WTC11 (cell line): ENCODE measurements around the gene SLC38A11. TPM values are rescaled to one million over a fixed set of nuclear protein-coding genes. Genes with fewer than 3 reads are reported as not detected.

Experiments
- ATAC-seq: fragments of 200-7000 bp; cut with Tn5 transposase; 2 replicates; pipeline ENCODE4 v1.10.0; 2021; ENCODE audit warnings: mild to moderate bottlenecking, moderate library complexity
- CTCF ChIA-PET: fragments of 300-600 bp; sonication (Branson Sonifier 250); formaldehyde crosslinking; loops from one replicate; lab custom pipeline; 2021; ENCODE audit warnings: antibody characterized with exemption; lab: Charles Lee
- POLR2A ChIA-PET: fragments of 350-600 bp; sonication (Branson Sonifier 250); formaldehyde crosslinking; loops from one replicate; lab custom pipeline; 2021; ENCODE audit warnings: antibody characterized with exemption; lab: Charles Lee
- DNase-seq: peaks from one replicate; pipeline ENCODE4 v3.0.0; 2021; ENCODE audit warnings: low spot score
- H3K27ac Mint-ChIP-seq: 2 replicates; pipeline ENCODE4 v1.8.0; 2021; ENCODE audit warnings: mixed read lengths
- H3K27me3 Mint-ChIP-seq: 2 replicates; pipeline ENCODE4 v1.8.0; 2021; ENCODE audit warnings: low read depth, mild to moderate bottlenecking, moderate library complexity, mixed read lengths
- H3K36me3 Mint-ChIP-seq: 2 replicates; pipeline ENCODE4 v1.8.0; 2021; ENCODE audit warnings: mixed read lengths
- H3K4me1 Mint-ChIP-seq: 2 replicates; pipeline ENCODE4 v1.8.0; 2022; ENCODE audit warnings: mixed read lengths
- H3K4me3 Mint-ChIP-seq: 2 replicates; pipeline ENCODE4 v1.8.0; 2021; ENCODE audit warnings: mild to moderate bottlenecking, moderate library complexity, mixed read lengths
- H3K9me3 Mint-ChIP-seq: 2 replicates; pipeline ENCODE4 v1.8.0; 2021; ENCODE audit warnings: mixed read lengths
- ATF1 ChIP-seq: sonication (generic); formaldehyde crosslinking; IDR thresholded peaks from 2 replicates; pipeline ENCODE4 v1.8.1; 2023; ENCODE audit warnings: mild to moderate bottlenecking, moderate library complexity, missing genetic modification reagents
- CTCF ChIP-seq: fragments of 200-600 bp; IDR thresholded peaks from 2 replicates; pipeline ENCODE4 v1.8.0; 2022; ENCODE audit warnings: antibody characterized with exemption
- ETV6 ChIP-seq: sonication (generic); formaldehyde crosslinking; IDR thresholded peaks from 2 replicates; pipeline ENCODE4 v1.8.1; 2022; ENCODE audit warnings: mild to moderate bottlenecking, missing genetic modification reagents
- FOXJ3 ChIP-seq: sonication (generic); formaldehyde crosslinking; IDR thresholded peaks from 2 replicates; pipeline ENCODE4 v1.9.0; 2021; ENCODE audit warnings: missing genetic modification reagents, mild to moderate bottlenecking, borderline replicate concordance
- FOXP1 ChIP-seq: sonication (generic); formaldehyde crosslinking; IDR thresholded peaks from 2 replicates; pipeline ENCODE4 v1.8.0; 2022; ENCODE audit warnings: missing genetic modification reagents, mild to moderate bottlenecking, moderate library complexity, borderline replicate concordance
- HMGA2 ChIP-seq: fragments of 250-450 bp; sonication (Bioruptor Pico); IDR thresholded peaks from 2 replicates; pipeline ENCODE4 v1.4.0; 2021; ENCODE audit warnings: mild to moderate bottlenecking, moderate library complexity
- HMGXB4 ChIP-seq: sonication (generic); formaldehyde crosslinking; IDR thresholded peaks from 2 replicates; pipeline ENCODE4 v1.8.1; 2023; ENCODE audit warnings: mild to moderate bottlenecking, moderate library complexity, missing genetic modification reagents
- KAT7 ChIP-seq: sonication (generic); formaldehyde crosslinking; IDR thresholded peaks from 2 replicates; pipeline ENCODE4 v1.8.1; 2023; ENCODE audit warnings: missing genetic modification reagents, mild to moderate bottlenecking, borderline replicate concordance
- MAX ChIP-seq: sonication (generic); formaldehyde crosslinking; IDR thresholded peaks from 2 replicates; pipeline ENCODE4 v1.8.0; 2022; ENCODE audit warnings: mild to moderate bottlenecking, missing genetic modification reagents
- NFATC4 ChIP-seq: fragments of 250-450 bp; sonication (Bioruptor Pico); IDR thresholded peaks from 2 replicates; pipeline ENCODE4 v1.9.0; 2021; ENCODE audit warnings: mild to moderate bottlenecking
- NR1H2 ChIP-seq: sonication (generic); formaldehyde crosslinking; IDR thresholded peaks from 2 replicates; pipeline ENCODE4 v1.9.0; 2021; ENCODE audit warnings: mild to moderate bottlenecking, moderate library complexity, missing genetic modification reagents
- PRDM15 ChIP-seq: sonication (generic); formaldehyde crosslinking; IDR thresholded peaks from 2 replicates; pipeline ENCODE4 v1.8.0; 2022; ENCODE audit warnings: missing genetic modification reagents
- SOX15 ChIP-seq: fragments of 250-450 bp; sonication (Bioruptor Pico); IDR thresholded peaks from 2 replicates; pipeline ENCODE4 v1.9.0; 2021; ENCODE audit warnings: mild to moderate bottlenecking
- ZNF138 ChIP-seq: sonication (generic); formaldehyde crosslinking; conservative IDR thresholded peaks from 2 replicates; pipeline ENCODE4 v1.8.1; 2022; ENCODE audit warnings: mild to moderate bottlenecking, moderate library complexity, missing genetic modification reagents
- ZNF232 ChIP-seq: sonication (generic); formaldehyde crosslinking; IDR thresholded peaks from 2 replicates; pipeline ENCODE4 v1.8.0; 2022; ENCODE audit warnings: mild to moderate bottlenecking, missing genetic modification reagents
- ZNF317 ChIP-seq: sonication (generic); formaldehyde crosslinking; IDR thresholded peaks from 2 replicates; pipeline ENCODE4 v1.8.1; 2023; ENCODE audit warnings: low read depth, mild to moderate bottlenecking, moderate library complexity, missing genetic modification reagents, borderline replicate concordance
- total RNA-seq: library from RNA; stranded (reverse); gene quantifications from 3 replicates; pipeline ENCODE4 v1.2.3, GENCODE V29; 2021
- TF ChIP-seq, protein P1 (sequence below): sonication (generic); formaldehyde crosslinking; IDR thresholded peaks from 2 replicates; pipeline ENCODE4 v1.8.1; 2022; ENCODE audit warnings: low read depth, missing genetic modification reagents, borderline replicate concordance
- TF ChIP-seq, protein P2 (sequence below): sonication (generic); formaldehyde crosslinking; IDR thresholded peaks from 2 replicates; pipeline ENCODE4 v1.8.0; 2022; ENCODE audit warnings: mild to moderate bottlenecking, missing genetic modification reagents

Gene SLC38A11
- total RNA-seq, 1 experiment from 2014 or later = not detected

DNA sequence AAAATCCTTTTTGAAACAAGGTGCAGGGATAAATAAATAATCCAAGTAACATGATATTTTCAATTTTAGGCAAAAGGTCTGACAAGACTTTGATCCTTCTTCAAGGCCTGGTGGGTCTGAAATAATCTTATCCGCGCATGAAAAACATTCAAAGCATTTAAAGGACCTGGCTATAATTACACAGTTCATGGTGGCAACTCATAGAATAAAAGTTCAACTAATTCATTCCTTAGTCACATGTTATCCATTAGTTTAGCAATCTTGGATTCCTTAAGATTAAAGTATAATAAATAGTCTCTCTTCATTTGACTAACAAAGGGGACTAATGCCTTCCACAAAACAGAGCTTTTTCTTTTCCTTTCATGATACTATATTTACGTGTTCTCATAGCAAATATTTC lies 21.0 kb upstream of the SLC38A11 start:
- POLR2A ChIA-PET = no interaction called here
- CTCF ChIA-PET = no interaction called here

GRCh38 chr2:164975891-164976290 lies 20.6 kb upstream of the SLC38A11 start:
- H3K27me3 Mint-ChIP-seq = no peaks in the 10 kb centered on the region
- no peak for DNase-seq
- no peaks in the 10 kb centered on the region for H3K36me3 Mint-ChIP-seq
- no peaks in the 10 kb centered on the region for H3K4me1 Mint-ChIP-seq
- H3K27ac Mint-ChIP-seq = no peak overlapping the region
- no peaks in the 10 kb centered on the region for H3K9me3 Mint-ChIP-seq
- CTCF ChIA-PET = no interaction called here
- POLR2A ChIA-PET = no interaction called here
- H3K4me3 Mint-ChIP-seq = no peak overlapping the region
- no peak for ATAC-seq
- TF ChIP-seq ATF1 (CRISPR knock-in tag) = no peak
- no peak for TF ChIP-seq HMGXB4 (CRISPR knock-in tag)
- TF ChIP-seq, protein P1, sequence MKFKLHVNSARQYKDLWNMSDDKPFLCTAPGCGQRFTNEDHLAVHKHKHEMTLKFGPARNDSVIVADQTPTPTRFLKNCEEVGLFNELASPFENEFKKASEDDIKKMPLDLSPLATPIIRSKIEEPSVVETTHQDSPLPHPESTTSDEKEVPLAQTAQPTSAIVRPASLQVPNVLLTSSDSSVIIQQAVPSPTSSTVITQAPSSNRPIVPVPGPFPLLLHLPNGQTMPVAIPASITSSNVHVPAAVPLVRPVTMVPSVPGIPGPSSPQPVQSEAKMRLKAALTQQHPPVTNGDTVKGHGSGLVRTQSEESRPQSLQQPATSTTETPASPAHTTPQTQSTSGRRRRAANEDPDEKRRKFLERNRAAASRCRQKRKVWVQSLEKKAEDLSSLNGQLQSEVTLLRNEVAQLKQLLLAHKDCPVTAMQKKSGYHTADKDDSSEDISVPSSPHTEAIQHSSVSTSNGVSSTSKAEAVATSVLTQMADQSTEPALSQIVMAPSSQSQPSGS (CRISPR knock-in tag) = no peak
- no peak for TF ChIP-seq ZNF138 (CRISPR knock-in tag)
- TF ChIP-seq FOXP1 (CRISPR knock-in tag) = no peak
- TF ChIP-seq, protein P2, sequence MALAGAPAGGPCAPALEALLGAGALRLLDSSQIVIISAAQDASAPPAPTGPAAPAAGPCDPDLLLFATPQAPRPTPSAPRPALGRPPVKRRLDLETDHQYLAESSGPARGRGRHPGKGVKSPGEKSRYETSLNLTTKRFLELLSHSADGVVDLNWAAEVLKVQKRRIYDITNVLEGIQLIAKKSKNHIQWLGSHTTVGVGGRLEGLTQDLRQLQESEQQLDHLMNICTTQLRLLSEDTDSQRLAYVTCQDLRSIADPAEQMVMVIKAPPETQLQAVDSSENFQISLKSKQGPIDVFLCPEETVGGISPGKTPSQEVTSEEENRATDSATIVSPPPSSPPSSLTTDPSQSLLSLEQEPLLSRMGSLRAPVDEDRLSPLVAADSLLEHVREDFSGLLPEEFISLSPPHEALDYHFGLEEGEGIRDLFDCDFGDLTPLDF (CRISPR knock-in tag) = no peak
- no peak for TF ChIP-seq PRDM15 (CRISPR knock-in tag)
- no peak for TF ChIP-seq HMGA2 (CRISPR knock-in tag)
- no peak for TF ChIP-seq MAX (CRISPR knock-in tag)

More for the DNA sequence above, 21.0 kb upstream of the SLC38A11 start:
- H3K27ac Mint-ChIP-seq = no peak overlapping the region
- no peak for DNase-seq
- H3K27me3 Mint-ChIP-seq = no peaks in the 10 kb centered on the region
- no peaks in the 10 kb centered on the region for H3K36me3 Mint-ChIP-seq
- H3K4me1 Mint-ChIP-seq = no peaks in the 10 kb centered on the region
- no peak overlapping the region for H3K4me3 Mint-ChIP-seq
- TF ChIP-seq ZNF232 (CRISPR knock-in tag) (no peak), CTCF (no peak), KAT7 (no peak), HMGA2 (CRISPR knock-in tag) (no peak), FOXJ3 (CRISPR knock-in tag) (no peak), ETV6 (no peak), NR1H2 (CRISPR knock-in tag) (no peak), ZNF317 (no peak), NFATC4 (CRISPR knock-in tag) (no peak), SOX15 (CRISPR knock-in tag) (no peak)
- TF ChIP-seq, protein P2 (CRISPR knock-in tag) = no peak
- TF ChIP-seq, protein P1 (CRISPR knock-in tag) = no peak
- H3K9me3 Mint-ChIP-seq = no peaks in the 10 kb centered on the region
- no peak for ATAC-seq
